Loucy (cell line): Measurements from ENCODE around the gene NRXN3.

ENCODE experiments used
- H2AFZ ChIP-seq: fragments of 200-600 bp; sonication (generic); 2 replicates; pipeline ENCODE4 v1.6.0; 2016; ENCODE audit warnings: antibody characterized with exemption, mild to moderate bottlenecking, low read length, moderate library complexity
- H3F3A ChIP-seq: fragments of 200-600 bp; 2 replicates; pipeline ENCODE4 v1.6.0; 2016; ENCODE audit warnings: antibody characterized with exemption, low read depth, mild to moderate bottlenecking
- H3K27me3 ChIP-seq: fragments of 200-600 bp; sonication (generic); 2 replicates; pipeline ENCODE4 v1.6.1; 2014; ENCODE audit warnings: low read length, mild to moderate bottlenecking; ENCODE audit not compliant: insufficient read depth, poor library complexity, severe bottlenecking
- H3K36me3 ChIP-seq: fragments of 200-600 bp; sonication (generic); 2 replicates; pipeline ENCODE4 v1.6.1; 2016; ENCODE audit warnings: low read length; ENCODE audit not compliant: insufficient read depth
- H3K4me1 ChIP-seq: fragments of 200-600 bp; sonication (generic); 2 replicates; pipeline ENCODE4 v1.5.1; 2014; ENCODE audit warnings: low read length, mild to moderate bottlenecking; ENCODE audit not compliant: insufficient read depth, poor library complexity, severe bottlenecking
- H3K4me2 ChIP-seq: fragments of 200-600 bp; sonication (generic); 2 replicates; pipeline ENCODE4 v1.6.0; 2014; ENCODE audit warnings: antibody characterized with exemption, low read length, low read depth, mild to moderate bottlenecking; ENCODE audit not compliant: poor library complexity, severe bottlenecking
- H3K4me3 ChIP-seq: fragments of 200-600 bp; sonication (generic); 2 replicates; pipeline ENCODE4 v1.5.1; 2014; ENCODE audit warnings: low read length, mild to moderate bottlenecking, mixed read lengths; ENCODE audit not compliant: poor library complexity, severe bottlenecking
- H3K79me2 ChIP-seq: fragments of 200-600 bp; sonication (generic); 2 replicates; pipeline ENCODE4 v1.6.1; 2014; ENCODE audit warnings: low read length; ENCODE audit not compliant: insufficient read depth
- H3K9ac ChIP-seq: fragments of 200-600 bp; sonication (generic); 2 replicates; pipeline ENCODE4 v1.6.0; 2014; ENCODE audit warnings: mild to moderate bottlenecking, low read depth, low read length, moderate library complexity; ENCODE audit not compliant: poor library complexity, severe bottlenecking
- H3K9me2 ChIP-seq: fragments of 200-600 bp; sonication (generic); replicated peaks from 2 replicates; pipeline ENCODE4 v1.6.1; 2016; ENCODE audit warnings: low read depth, low read length, mixed read lengths
- H3K9me3 ChIP-seq: fragments of 200-600 bp; sonication (generic); 2 replicates; pipeline ENCODE4 v1.6.1; 2014; ENCODE audit warnings: mild to moderate bottlenecking, antibody characterized with exemption, low read length, low read depth; ENCODE audit not compliant: insufficient read depth
- H4K20me1 ChIP-seq: fragments of 200-600 bp; sonication (generic); 2 replicates; pipeline ENCODE4 v1.6.0; 2014; ENCODE audit warnings: antibody characterized with exemption, low read length, mild to moderate bottlenecking; ENCODE audit not compliant: insufficient read depth, poor library complexity, severe bottlenecking
- EZH2phosphoT487 ChIP-seq: fragments of 200-600 bp; IDR thresholded peaks from 2 replicates; pipeline ENCODE4 v1.6.1; 2018; ENCODE audit warnings: antibody characterized with exemption, mild to moderate bottlenecking, moderate library complexity, borderline replicate concordance
- TF ChIP-seq, protein P1 (sequence below): fragments of 200-600 bp; sonication (generic); conservative IDR thresholded peaks from 2 replicates; pipeline ENCODE4 v1.5.1; 2014; ENCODE audit warnings: mild to moderate bottlenecking, antibody characterized with exemption, low read length

Gene NRXN3

DNA sequence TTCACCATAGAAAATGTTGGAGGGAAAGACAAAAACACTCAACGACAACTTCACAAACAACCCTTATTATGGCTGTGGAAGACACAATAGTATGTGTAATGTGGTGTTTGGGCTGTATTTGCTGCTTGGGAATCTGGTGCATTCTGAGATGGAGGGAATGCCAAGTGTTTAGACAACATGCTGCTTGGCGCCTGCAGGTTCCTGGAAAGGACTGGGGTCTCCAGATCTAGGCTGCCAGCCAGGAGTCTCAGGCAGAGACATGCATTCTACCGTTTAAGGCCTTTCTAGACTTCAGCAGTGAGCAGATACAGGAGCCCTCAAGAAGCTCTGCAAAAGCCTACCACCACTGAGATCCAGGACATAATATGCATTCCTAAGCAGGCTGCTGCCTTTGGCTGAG is 418.7 kb downstream of the NRXN3 start:
- no peaks in the 10 kb centered on the region for H3K9me2 ChIP-seq
- no peaks in the 10 kb centered on the region for H3K36me3 ChIP-seq
- H3K9ac ChIP-seq, result no peak overlapping the region
- no peaks in the 10 kb centered on the region for H3K27me3 ChIP-seq
- H3K79me2 ChIP-seq, result no peaks in the 10 kb centered on the region
- H3F3A ChIP-seq, result no peaks in the 10 kb centered on the region
- no peaks in the 10 kb centered on the region for H3K9me3 ChIP-seq
- H3K4me1 ChIP-seq, result no peaks in the 10 kb centered on the region
- no peak for TF ChIP-seq EZH2phosphoT487
- TF ChIP-seq, protein P1, sequence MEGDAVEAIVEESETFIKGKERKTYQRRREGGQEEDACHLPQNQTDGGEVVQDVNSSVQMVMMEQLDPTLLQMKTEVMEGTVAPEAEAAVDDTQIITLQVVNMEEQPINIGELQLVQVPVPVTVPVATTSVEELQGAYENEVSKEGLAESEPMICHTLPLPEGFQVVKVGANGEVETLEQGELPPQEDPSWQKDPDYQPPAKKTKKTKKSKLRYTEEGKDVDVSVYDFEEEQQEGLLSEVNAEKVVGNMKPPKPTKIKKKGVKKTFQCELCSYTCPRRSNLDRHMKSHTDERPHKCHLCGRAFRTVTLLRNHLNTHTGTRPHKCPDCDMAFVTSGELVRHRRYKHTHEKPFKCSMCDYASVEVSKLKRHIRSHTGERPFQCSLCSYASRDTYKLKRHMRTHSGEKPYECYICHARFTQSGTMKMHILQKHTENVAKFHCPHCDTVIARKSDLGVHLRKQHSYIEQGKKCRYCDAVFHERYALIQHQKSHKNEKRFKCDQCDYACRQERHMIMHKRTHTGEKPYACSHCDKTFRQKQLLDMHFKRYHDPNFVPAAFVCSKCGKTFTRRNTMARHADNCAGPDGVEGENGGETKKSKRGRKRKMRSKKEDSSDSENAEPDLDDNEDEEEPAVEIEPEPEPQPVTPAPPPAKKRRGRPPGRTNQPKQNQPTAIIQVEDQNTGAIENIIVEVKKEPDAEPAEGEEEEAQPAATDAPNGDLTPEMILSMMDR, result no peak
- H3K4me3 ChIP-seq, result no peak overlapping the region
- no peaks in the 10 kb centered on the region for H4K20me1 ChIP-seq
- H2AFZ ChIP-seq, result no peak overlapping the region
- H3K4me2 ChIP-seq, result no peak overlapping the region

DNA sequence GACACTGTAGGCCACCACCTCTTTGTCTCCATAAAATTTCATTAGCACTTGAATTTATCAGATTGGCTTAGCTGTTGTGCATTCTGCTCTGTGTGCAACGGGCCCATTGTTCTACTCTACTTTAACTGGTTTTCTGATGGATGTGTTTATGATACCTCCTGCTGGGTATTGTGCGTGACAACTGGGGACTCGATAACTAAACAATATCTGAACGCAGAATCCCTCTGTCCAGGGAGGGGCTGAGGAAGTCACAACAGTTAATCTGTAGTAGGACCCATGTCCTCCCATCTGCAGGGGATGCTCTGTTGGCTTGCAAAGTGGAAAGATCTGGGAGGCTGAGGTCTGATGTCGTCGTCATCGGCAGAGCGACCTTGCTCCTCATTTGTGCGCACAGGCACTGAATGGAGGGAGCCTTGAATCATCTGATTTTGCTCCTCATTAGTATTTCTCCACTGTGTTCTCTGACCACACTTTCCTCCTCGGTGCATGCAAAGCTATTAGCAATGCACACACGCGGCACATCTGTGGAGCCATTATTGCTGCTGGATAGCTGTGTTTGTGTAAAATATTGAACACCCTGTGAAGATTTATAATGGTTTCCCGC is 422.5 kb downstream of the NRXN3 start:
- H3K27me3 ChIP-seq, result no peaks in the 10 kb centered on the region

DNA sequence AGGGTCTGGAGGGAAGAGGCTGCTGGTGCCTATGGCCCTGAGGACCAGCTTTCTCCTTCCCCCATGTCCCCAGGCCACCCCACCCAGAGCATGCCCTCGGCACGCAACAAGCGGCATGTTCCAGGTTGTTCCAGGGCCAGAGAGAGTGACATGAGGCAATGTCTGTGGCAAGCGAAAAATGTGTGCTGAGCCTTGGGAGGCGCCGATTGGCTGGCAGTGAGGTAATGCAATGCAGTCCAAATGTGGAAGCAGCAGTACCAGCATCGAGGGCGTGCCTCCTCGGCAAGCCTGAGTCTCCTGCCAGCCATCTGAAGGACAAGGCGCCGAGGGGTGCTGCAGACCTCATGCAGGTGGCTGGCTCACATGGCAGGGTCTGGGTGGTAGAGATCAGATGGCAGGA is 423.8 kb downstream of the NRXN3 start:
- Histone ChIP-seq H3K4me3 (no peak overlapping the region), H4K20me1 (no peaks in the 10 kb centered on the region), H3K79me2 (no peaks in the 10 kb centered on the region), H3K9me2 (no peaks in the 10 kb centered on the region), H3K4me1 (no peaks in the 10 kb centered on the region), H3F3A (no peaks in the 10 kb centered on the region), H3K36me3 (no peaks in the 10 kb centered on the region), H3K9ac (no peak overlapping the region), H3K9me3 (no peaks in the 10 kb centered on the region), H3K4me2 (no peak overlapping the region), H3K27me3 (no peaks in the 10 kb centered on the region), H2AFZ (no peak overlapping the region)
- TF ChIP-seq EZH2phosphoT487, result no peak
- TF ChIP-seq, protein P1, result no peak

More for the DNA sequence above, 422.5 kb downstream of the NRXN3 start:
- H3K9me3 ChIP-seq, result no peaks in the 10 kb centered on the region
- H3K9ac ChIP-seq, result no peak overlapping the region
- no peaks in the 10 kb centered on the region for H4K20me1 ChIP-seq
- H3K9me2 ChIP-seq, result no peaks in the 10 kb centered on the region
- no peaks in the 10 kb centered on the region for H3K36me3 ChIP-seq
- H2AFZ ChIP-seq, result no peak overlapping the region
- no peaks in the 10 kb centered on the region for H3K4me1 ChIP-seq
- TF ChIP-seq, protein P1, result no peak
- no peaks in the 10 kb centered on the region for H3F3A ChIP-seq
- no peaks in the 10 kb centered on the region for H3K79me2 ChIP-seq
- H3K4me3 ChIP-seq, result no peak overlapping the region
- H3K4me2 ChIP-seq, result no peak overlapping the region
